Peyer's patch (tissue), 4 donors: Measurements from ENCODE around the gene ROBO1. TPM values are rescaled to one million over a fixed set of nuclear protein-coding genes. Genes with fewer than 3 reads are reported as not detected.

Source experiments
- DNase-seq, 3 donors: peaks; one replicate each; pipeline ENCODE4 v3.0.0-alpha.2; 2017 to 2019
- H3K27ac ChIP-seq, 4 donors: fragments of 200-600 bp; sonication (generic); one replicate each; pipeline ENCODE4 v1.5.1; 2016 to 2019
- H3K27me3 ChIP-seq, 2 donors: fragments of 200-600 bp; sonication (generic); one replicate each; pipeline ENCODE4 v1.5.1; 2019
- H3K36me3 ChIP-seq, 3 donors: fragments of 200-600 bp; sonication (generic); one replicate each; pipeline ENCODE4 v1.5.1; 2016 to 2019
- H3K4me1 ChIP-seq, 4 donors: fragments of 200-600 bp; sonication (generic); one replicate each; pipeline ENCODE4 v1.5.1; 2016 to 2019
- H3K4me3 ChIP-seq, 4 donors: fragments of 200-600 bp; sonication (generic); 1 replicate in 3 of 4; 2 replicates in 1 of 4; pipeline ENCODE4 v1.5.1; 2016 to 2019; ENCODE audit warnings: mild to moderate bottlenecking in 1 of 4
- H3K9me3 ChIP-seq, 4 donors: fragments of 200-600 bp; sonication (generic); one replicate each; pipeline ENCODE4 v1.5.1; 2016 to 2019; ENCODE audit warnings: mild to moderate bottlenecking in 1 of 4
- POLR2A ChIP-seq, 2 donors: fragments of 450-650 bp; IDR thresholded peaks; one replicate each; pipeline ENCODE4 v1.5.1; 2017; ENCODE audit warnings: antibody characterized with exemption in 2 of 2, mild to moderate bottlenecking in 2 of 2, moderate library complexity in 2 of 2
- total RNA-seq, 4 donors: library from RNA; depleted of rRNA; stranded (reverse); fragments of >200 nt; gene quantifications; one replicate each; pipeline ENCODE4 v1.1.0, GENCODE V29; 2016
- TF ChIP-seq, protein P1 (sequence below), 6 experiments: fragments of 450-650 bp in 4 of 6; fragments of 200-600 bp in 2 of 6; sonication (generic) in 1 of 6; IDR thresholded peaks; one replicate each; pipeline ENCODE4 v1.5.1; 2017 to 2019; ENCODE audit warnings: antibody characterized with exemption in 6 of 6, mild to moderate bottlenecking in 3 of 6, moderate library complexity in 1 of 6

The ROBO1 gene
- total RNA-seq, 4 donors from 2014 or later = 9.5 to 41.3 (median 24.2) TPM

DNA sequence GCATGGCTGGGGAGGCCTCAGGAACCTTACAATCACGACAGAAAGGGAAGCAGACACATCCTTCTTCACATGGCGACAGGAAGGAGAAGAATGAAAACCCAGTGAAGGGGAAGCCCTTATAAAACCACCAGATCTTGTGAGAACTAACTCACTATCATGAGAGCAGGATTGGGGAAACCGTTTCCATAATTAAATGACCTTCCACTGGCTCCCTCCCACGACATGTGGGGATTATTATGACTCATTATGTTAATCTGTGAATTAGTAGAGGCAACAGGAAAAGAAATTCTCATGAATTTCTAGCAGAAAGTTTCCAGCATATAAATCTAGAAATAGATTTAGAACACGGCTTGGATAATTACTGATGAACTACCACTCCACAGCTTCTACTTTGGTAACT, 937.3 kb downstream of the ROBO1 start:
- Histone ChIP-seq H3K27me3 (no peaks in the 10 kb centered on the region), H3K27ac (no peak overlapping the region), H3K4me1 (no peaks in the 10 kb centered on the region), H3K36me3 (no peaks in the 10 kb centered on the region), H3K9me3 (no peaks in the 10 kb centered on the region), H3K4me3 (no peak overlapping the region)
- DNase-seq = no peak
- TF ChIP-seq, protein P1, sequence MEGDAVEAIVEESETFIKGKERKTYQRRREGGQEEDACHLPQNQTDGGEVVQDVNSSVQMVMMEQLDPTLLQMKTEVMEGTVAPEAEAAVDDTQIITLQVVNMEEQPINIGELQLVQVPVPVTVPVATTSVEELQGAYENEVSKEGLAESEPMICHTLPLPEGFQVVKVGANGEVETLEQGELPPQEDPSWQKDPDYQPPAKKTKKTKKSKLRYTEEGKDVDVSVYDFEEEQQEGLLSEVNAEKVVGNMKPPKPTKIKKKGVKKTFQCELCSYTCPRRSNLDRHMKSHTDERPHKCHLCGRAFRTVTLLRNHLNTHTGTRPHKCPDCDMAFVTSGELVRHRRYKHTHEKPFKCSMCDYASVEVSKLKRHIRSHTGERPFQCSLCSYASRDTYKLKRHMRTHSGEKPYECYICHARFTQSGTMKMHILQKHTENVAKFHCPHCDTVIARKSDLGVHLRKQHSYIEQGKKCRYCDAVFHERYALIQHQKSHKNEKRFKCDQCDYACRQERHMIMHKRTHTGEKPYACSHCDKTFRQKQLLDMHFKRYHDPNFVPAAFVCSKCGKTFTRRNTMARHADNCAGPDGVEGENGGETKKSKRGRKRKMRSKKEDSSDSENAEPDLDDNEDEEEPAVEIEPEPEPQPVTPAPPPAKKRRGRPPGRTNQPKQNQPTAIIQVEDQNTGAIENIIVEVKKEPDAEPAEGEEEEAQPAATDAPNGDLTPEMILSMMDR (IDR thresholded peaks at IDR 0.05) = no peak
- TF ChIP-seq POLR2A (IDR thresholded peaks at IDR 0.05) = no peak

DNA sequence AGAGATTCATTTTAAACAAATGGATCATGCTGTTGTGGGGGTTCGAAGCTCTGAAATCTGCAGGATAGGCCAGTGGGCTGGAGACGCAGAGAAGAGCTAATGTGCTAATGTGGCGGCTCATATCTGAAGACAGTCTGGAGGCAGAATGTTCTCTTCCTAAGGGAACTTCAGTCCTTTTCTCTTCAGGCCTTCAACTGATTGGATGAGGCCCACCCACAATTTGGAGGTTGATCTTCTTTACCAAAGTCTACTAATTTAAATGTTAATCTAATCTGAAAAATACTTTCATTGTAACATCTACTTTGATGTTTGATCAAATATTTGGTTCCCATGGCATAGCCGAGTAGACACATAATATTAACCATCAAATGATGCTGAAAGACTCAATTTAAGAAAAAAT, 940.2 kb downstream of the ROBO1 start:
- TF ChIP-seq POLR2A (IDR thresholded peaks at IDR 0.05) = no peak
- TF ChIP-seq, protein P1 (IDR thresholded peaks at IDR 0.05) = no peak
- H3K4me3 ChIP-seq = no peak overlapping the region
- no peaks in the 10 kb centered on the region for H3K4me1 ChIP-seq
- no peak for DNase-seq
- H3K36me3 ChIP-seq = no peaks in the 10 kb centered on the region
- no peak overlapping the region for H3K27ac ChIP-seq
- no peaks in the 10 kb centered on the region for H3K9me3 ChIP-seq
- H3K27me3 ChIP-seq = no peaks in the 10 kb centered on the region

DNA sequence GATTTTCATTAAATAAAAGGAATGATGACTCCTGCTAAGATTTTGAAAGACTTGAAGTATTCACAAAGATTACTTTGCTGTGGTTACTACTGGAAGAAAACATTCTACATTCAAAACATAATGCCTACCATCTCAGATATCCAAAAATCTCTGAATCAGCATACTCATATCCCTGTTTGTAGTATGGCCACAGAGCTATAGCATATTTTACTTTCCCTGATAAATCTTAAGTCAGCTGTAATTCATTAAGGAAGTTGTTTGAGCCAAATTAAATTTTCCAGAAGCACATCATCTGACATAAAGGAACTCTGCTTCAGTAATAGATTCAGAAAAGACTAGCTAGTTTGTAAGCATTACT, 942.0 kb downstream of the ROBO1 start:
- no peak for DNase-seq
- no peaks in the 10 kb centered on the region for H3K4me1 ChIP-seq
- no peaks in the 10 kb centered on the region for H3K9me3 ChIP-seq
- TF ChIP-seq POLR2A (IDR thresholded peaks at IDR 0.05) = no peak
- TF ChIP-seq, protein P1 (IDR thresholded peaks at IDR 0.05) = no peak
- no peaks in the 10 kb centered on the region for H3K36me3 ChIP-seq
- no peak overlapping the region for H3K27ac ChIP-seq
- H3K4me3 ChIP-seq = no peak overlapping the region
- no peaks in the 10 kb centered on the region for H3K27me3 ChIP-seq

DNA sequence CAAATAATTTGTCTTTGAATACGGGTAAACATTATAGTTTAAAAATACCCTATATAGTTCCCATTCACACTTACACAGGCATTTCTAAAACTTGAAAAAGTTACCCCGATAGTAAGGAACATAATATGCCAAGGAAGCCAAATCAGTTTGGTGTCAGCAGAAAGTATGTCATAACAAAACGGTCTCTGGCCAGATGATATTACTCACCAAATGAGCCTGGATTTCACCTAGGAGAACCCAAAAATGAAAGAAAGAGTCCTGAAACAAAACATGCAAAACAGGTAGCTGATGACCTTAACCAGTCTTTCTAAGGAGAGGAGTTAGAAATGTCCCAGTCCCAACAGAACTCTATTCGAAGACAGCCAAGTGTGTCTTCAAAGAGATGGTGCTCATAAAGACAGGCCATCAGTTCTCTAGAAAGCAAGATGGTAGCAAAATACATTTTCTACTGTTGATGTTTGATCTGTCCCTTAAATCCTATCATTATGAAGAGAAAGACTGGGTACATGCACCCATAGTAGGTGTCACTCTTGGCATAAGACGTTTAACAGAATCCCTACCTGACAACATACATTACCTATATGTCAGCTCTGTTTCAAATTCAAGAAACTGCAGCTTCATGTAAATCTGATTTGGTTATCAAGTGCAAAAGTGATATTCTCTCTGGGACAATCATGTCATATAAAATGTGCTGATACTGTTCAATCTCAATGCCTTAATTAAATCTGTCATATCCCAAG, 942.5 kb downstream of the ROBO1 start:
- Histone ChIP-seq H3K27ac (no peak overlapping the region), H3K4me3 (no peak overlapping the region), H3K27me3 (no peaks in the 10 kb centered on the region), H3K36me3 (no peaks in the 10 kb centered on the region), H3K4me1 (no peaks in the 10 kb centered on the region), H3K9me3 (no peaks in the 10 kb centered on the region)
- DNase-seq = no peak
- TF ChIP-seq, protein P1 (IDR thresholded peaks at IDR 0.05) = no peak
- TF ChIP-seq POLR2A (IDR thresholded peaks at IDR 0.05) = no peak

DNA sequence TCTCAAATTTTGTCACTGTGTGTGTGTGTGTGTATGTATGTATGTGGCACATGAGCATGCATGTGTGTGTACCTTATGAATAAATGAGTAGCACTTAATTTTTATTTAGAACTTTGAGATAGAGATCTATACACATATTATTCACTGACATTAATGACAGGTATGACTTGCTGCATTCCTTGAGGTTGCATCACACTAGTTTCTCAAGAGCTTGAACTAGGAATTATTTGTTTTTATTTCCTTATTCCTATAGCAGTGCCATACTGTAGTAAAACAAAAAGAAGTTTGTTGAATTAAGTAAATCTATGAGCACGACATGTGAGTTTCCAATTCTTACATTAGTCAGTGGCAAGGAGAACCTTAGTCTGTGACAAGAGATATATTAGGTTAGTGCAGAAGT, 943.9 kb downstream of the ROBO1 start:
- H3K9me3 ChIP-seq = no peaks in the 10 kb centered on the region
- no peak for TF ChIP-seq POLR2A (IDR thresholded peaks at IDR 0.05)
- TF ChIP-seq, protein P1 (IDR thresholded peaks at IDR 0.05) = no peak
- H3K27ac ChIP-seq = no peak overlapping the region
- H3K4me3 ChIP-seq = no peak overlapping the region
- no peaks in the 10 kb centered on the region for H3K36me3 ChIP-seq
- no peak for DNase-seq
- H3K4me1 ChIP-seq = no peaks in the 10 kb centered on the region
- no peaks in the 10 kb centered on the region for H3K27me3 ChIP-seq

DNA sequence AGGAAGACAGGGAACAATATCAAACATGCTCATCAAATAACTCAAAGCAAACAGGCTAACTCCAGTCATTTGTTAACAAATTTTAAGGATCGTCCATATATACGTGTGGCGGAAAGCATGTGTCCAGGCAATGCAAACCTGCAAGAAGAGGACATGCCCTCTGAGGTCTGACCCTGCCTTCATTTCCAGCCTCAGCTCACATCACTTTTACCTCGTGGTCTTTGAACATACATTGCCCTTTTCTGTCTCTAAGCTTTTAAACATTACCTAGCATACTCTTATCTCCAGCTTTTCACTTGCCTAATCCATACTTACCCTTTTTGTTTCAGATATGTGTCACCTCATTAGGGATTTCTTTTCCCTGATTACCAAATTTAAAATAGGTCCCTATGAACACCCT, 944.4 kb downstream of the ROBO1 start:
- Histone ChIP-seq H3K27me3 (no peaks in the 10 kb centered on the region), H3K4me1 (no peaks in the 10 kb centered on the region), H3K36me3 (no peaks in the 10 kb centered on the region), H3K4me3 (no peak overlapping the region), H3K9me3 (no peaks in the 10 kb centered on the region), H3K27ac (no peak overlapping the region)
- no peak for DNase-seq
- TF ChIP-seq, protein P1 (IDR thresholded peaks at IDR 0.05) = no peak
